ENCODE results near the gene CRMP1.

CRMP1 gene

GRCh38 chr4:5899881-5900280, 7.0 kb upstream of the CRMP1 start:
- Histone ChIP-seq H3K27ac (ENCODE audit: low read depth, low read length) (no peak overlapping the region), H3K4me1 (ENCODE audit: control insufficient read depth, insufficient read depth, low read length, unreplicated experiment) (no peaks in the 10 kb centered on the region), H3K79me2 (ENCODE audit: control insufficient read depth, insufficient read depth, low read length, unreplicated experiment) (no peaks in the 10 kb centered on the region), H3K4me3 (ENCODE audit: low read depth, low read length) (no peak overlapping the region), H3K27me3 (ENCODE audit: insufficient read depth, low read length) (peaks cover 99% of the 10 kb centered on the region), H3K36me3 (ENCODE audit: insufficient read depth, low read length) (no peaks in the 10 kb centered on the region), H2AFZ (ENCODE audit: low read length, unreplicated experiment) (no peak overlapping the region)

- no peaks in the 10 kb centered on the region for H3K36me3 ChIP-seq (ENCODE audit: insufficient read depth, low read length)
- no peak overlapping the region for H2AFZ ChIP-seq (ENCODE audit: low read length, unreplicated experiment)
- H3K79me2 ChIP-seq (ENCODE audit: control insufficient read depth, insufficient read depth, low read length, unreplicated experiment), result no peaks in the 10 kb centered on the region
- no peaks in the 10 kb centered on the region for H3K4me1 ChIP-seq (ENCODE audit: control insufficient read depth, insufficient read depth, low read length, unreplicated experiment)
- H3K4me3 ChIP-seq (ENCODE audit: low read depth, low read length), result no peak overlapping the region
- H3K27me3 ChIP-seq (ENCODE audit: insufficient read depth, low read length), result peaks cover 99% of the 10 kb centered on the region
- H3K27ac ChIP-seq (ENCODE audit: low read depth, low read length), result no peak overlapping the region
These were observed 6.5 kb upstream of the CRMP1 start for GRCh38 chr4:5899396-5899795.

- H2AFZ ChIP-seq (ENCODE audit: low read length, unreplicated experiment), result no peak overlapping the region
- H3K27ac ChIP-seq (ENCODE audit: low read depth, low read length), result no peak overlapping the region
- H3K79me2 ChIP-seq (ENCODE audit: control insufficient read depth, insufficient read depth, low read length, unreplicated experiment), result no peaks in the 10 kb centered on the region
- no peaks in the 10 kb centered on the region for H3K36me3 ChIP-seq (ENCODE audit: insufficient read depth, low read length)
- no peaks in the 10 kb centered on the region for H3K4me1 ChIP-seq (ENCODE audit: control insufficient read depth, insufficient read depth, low read length, unreplicated experiment)
- H3K27me3 ChIP-seq (ENCODE audit: insufficient read depth, low read length), result peaks cover 96% of the 10 kb centered on the region
- H3K4me3 ChIP-seq (ENCODE audit: low read depth, low read length), result no peak overlapping the region
These were observed 4.8 kb upstream of the CRMP1 start for GRCh38 chr4:5897674-5898073.

- H3K36me3 ChIP-seq (ENCODE audit: insufficient read depth, low read length), result no peaks in the 10 kb centered on the region
- no peak overlapping the region for H3K27ac ChIP-seq (ENCODE audit: low read depth, low read length)
- H3K4me3 ChIP-seq (ENCODE audit: low read depth, low read length), result no peak overlapping the region
- H3K79me2 ChIP-seq (ENCODE audit: control insufficient read depth, insufficient read depth, low read length, unreplicated experiment), result no peaks in the 10 kb centered on the region
- H3K27me3 ChIP-seq (ENCODE audit: insufficient read depth, low read length), result peaks cover 96% of the 10 kb centered on the region
- no peak overlapping the region for H2AFZ ChIP-seq (ENCODE audit: low read length, unreplicated experiment)
- no peaks in the 10 kb centered on the region for H3K4me1 ChIP-seq (ENCODE audit: control insufficient read depth, insufficient read depth, low read length, unreplicated experiment)
These were observed 2.4 kb upstream of the CRMP1 start for GRCh38 chr4:5895287-5895686.

- no peak overlapping the region for H3K27ac ChIP-seq (ENCODE audit: low read depth, low read length)
- no peaks in the 10 kb centered on the region for H3K4me1 ChIP-seq (ENCODE audit: control insufficient read depth, insufficient read depth, low read length, unreplicated experiment)
- H2AFZ ChIP-seq (ENCODE audit: low read length, unreplicated experiment), result no peak overlapping the region
- H3K79me2 ChIP-seq (ENCODE audit: control insufficient read depth, insufficient read depth, low read length, unreplicated experiment), result no peaks in the 10 kb centered on the region
- no peaks in the 10 kb centered on the region for H3K36me3 ChIP-seq (ENCODE audit: insufficient read depth, low read length)
- H3K27me3 ChIP-seq (ENCODE audit: insufficient read depth, low read length), result peaks cover 96% of the 10 kb centered on the region
- H3K4me3 ChIP-seq (ENCODE audit: low read depth, low read length), result no peak overlapping the region
These were observed 1.4 kb upstream of the CRMP1 start for GRCh38 chr4:5894266-5894665.

GRCh38 chr4:5893591-5893990, 705 bp upstream of the CRMP1 start:
- Histone ChIP-seq H3K27ac (ENCODE audit: low read depth, low read length) (no peak overlapping the region), H3K27me3 (ENCODE audit: insufficient read depth, low read length) (peaks cover 96% of the 10 kb centered on the region), H2AFZ (ENCODE audit: low read length, unreplicated experiment) (no peak overlapping the region), H3K79me2 (ENCODE audit: control insufficient read depth, insufficient read depth, low read length, unreplicated experiment) (no peaks in the 10 kb centered on the region), H3K4me3 (ENCODE audit: low read depth, low read length) (no peak overlapping the region), H3K36me3 (ENCODE audit: insufficient read depth, low read length) (no peaks in the 10 kb centered on the region), H3K4me1 (ENCODE audit: control insufficient read depth, insufficient read depth, low read length, unreplicated experiment) (no peaks in the 10 kb centered on the region)

- peaks cover 94% of the 10 kb centered on the region for H3K27me3 ChIP-seq (ENCODE audit: insufficient read depth, low read length)
- no peak overlapping the region for H3K27ac ChIP-seq (ENCODE audit: low read depth, low read length)
- H3K79me2 ChIP-seq (ENCODE audit: control insufficient read depth, insufficient read depth, low read length, unreplicated experiment), result no peaks in the 10 kb centered on the region
- H3K36me3 ChIP-seq (ENCODE audit: insufficient read depth, low read length), result no peaks in the 10 kb centered on the region
- H3K4me3 ChIP-seq (ENCODE audit: low read depth, low read length), result no peak overlapping the region
- H2AFZ ChIP-seq (ENCODE audit: low read length, unreplicated experiment), result no peak overlapping the region
- no peaks in the 10 kb centered on the region for H3K4me1 ChIP-seq (ENCODE audit: control insufficient read depth, insufficient read depth, low read length, unreplicated experiment)
These were observed 423 bp downstream of the CRMP1 start for GRCh38 chr4:5892323-5893003.

- Histone ChIP-seq H3K4me3 (ENCODE audit: low read depth, low read length) (no peak overlapping the region), H3K36me3 (ENCODE audit: insufficient read depth, low read length) (no peaks in the 10 kb centered on the region), H3K4me1 (ENCODE audit: control insufficient read depth, insufficient read depth, low read length, unreplicated experiment) (no peaks in the 10 kb centered on the region), H3K27me3 (ENCODE audit: insufficient read depth, low read length) (peaks cover 94% of the 10 kb centered on the region), H3K27ac (ENCODE audit: low read depth, low read length) (no peak overlapping the region), H3K79me2 (ENCODE audit: control insufficient read depth, insufficient read depth, low read length, unreplicated experiment) (no peaks in the 10 kb centered on the region), H2AFZ (ENCODE audit: low read length, unreplicated experiment) (no peak overlapping the region)
These were observed 1.1 kb downstream of the CRMP1 start for GRCh38 chr4:5891563-5892322.

GRCh38 chr4:5890063-5890727, 2.7 kb downstream of the CRMP1 start:
- no peaks in the 10 kb centered on the region for H3K4me1 ChIP-seq (ENCODE audit: control insufficient read depth, insufficient read depth, low read length, unreplicated experiment)
- H3K36me3 ChIP-seq (ENCODE audit: insufficient read depth, low read length), result no peaks in the 10 kb centered on the region
- no peaks in the 10 kb centered on the region for H3K79me2 ChIP-seq (ENCODE audit: control insufficient read depth, insufficient read depth, low read length, unreplicated experiment)
- H3K27ac ChIP-seq (ENCODE audit: low read depth, low read length), result no peak overlapping the region
- peaks cover 96% of the 10 kb centered on the region for H3K27me3 ChIP-seq (ENCODE audit: insufficient read depth, low read length)
- H2AFZ ChIP-seq (ENCODE audit: low read length, unreplicated experiment), result no peak overlapping the region
- H3K4me3 ChIP-seq (ENCODE audit: low read depth, low read length), result no peak overlapping the region

GRCh38 chr4:5889002-5889696, 3.7 kb downstream of the CRMP1 start:
- no peaks in the 10 kb centered on the region for H3K4me1 ChIP-seq (ENCODE audit: control insufficient read depth, insufficient read depth, low read length, unreplicated experiment)

More at GRCh38 chr4:5889002-5889696, 3.7 kb downstream of the CRMP1 start:
- Histone ChIP-seq H3K36me3 (ENCODE audit: insufficient read depth, low read length) (no peaks in the 10 kb centered on the region), H3K27me3 (ENCODE audit: insufficient read depth, low read length) (peaks cover 94% of the 10 kb centered on the region), H3K4me3 (ENCODE audit: low read depth, low read length) (no peak overlapping the region), H3K79me2 (ENCODE audit: control insufficient read depth, insufficient read depth, low read length, unreplicated experiment) (no peaks in the 10 kb centered on the region), H3K27ac (ENCODE audit: low read depth, low read length) (no peak overlapping the region), H2AFZ (ENCODE audit: low read length, unreplicated experiment) (no peak overlapping the region)
